HL-60 (cell line): ENCODE measurements around the gene FBXL7.
A peak's percentile ranks its signal among the peaks of the same experiment; 100 is the strongest.

Source experiments
- DNase-seq, 2 experiments: peaks; one replicate each; pipeline ENCODE4 v3.0.0-alpha.2; 2010 to 2020; ENCODE audit warnings: low read depth in 1 of 2, low spot score in 1 of 2
- H3K27ac ChIP-seq: fragments of 250-450 bp; sonication (Bioruptor Pico); replicated peaks from 2 replicates; pipeline ENCODE4 v1.5.1; 2020; ENCODE audit warnings: mild to moderate bottlenecking, moderate library complexity
- H3K27me3 ChIP-seq: fragments of 250-450 bp; sonication (Bioruptor Pico); 2 replicates; pipeline ENCODE4 v1.5.1; 2021; ENCODE audit warnings: mild to moderate bottlenecking, moderate library complexity; ENCODE audit not compliant: insufficient read depth, poor library complexity, severe bottlenecking
- H3K4me3 ChIP-seq: replicated peaks from 2 replicates; pipeline ENCODE4 v1.5.1; 2011; ENCODE audit warnings: mild to moderate bottlenecking, control low read depth, low read length; ENCODE audit not compliant: insufficient read depth
- CTCF ChIP-seq: IDR thresholded peaks from one replicate; pipeline ENCODE4 v1.5.1; 2011; ENCODE audit warnings: low read length, control low read depth, inconsistent platforms; ENCODE audit not compliant: insufficient read depth
- GABPA ChIP-seq: IDR thresholded peaks from 2 replicates; pipeline ENCODE4 v1.6.1; 2012; ENCODE audit warnings: low read depth
- POLR2AphosphoS5 ChIP-seq: IDR thresholded peaks from 2 replicates; pipeline ENCODE4 v1.6.1; 2012; ENCODE audit warnings: low read depth
- REST ChIP-seq: IDR thresholded peaks from 2 replicates; pipeline ENCODE4 v1.6.1; 2012; ENCODE audit warnings: low read depth; ENCODE audit not compliant: insufficient replicate concordance
- SPI1 ChIP-seq: IDR thresholded peaks from 2 replicates; pipeline ENCODE4 v1.6.1; 2012; ENCODE audit warnings: low read depth, mild to moderate bottlenecking, borderline replicate concordance

Gene FBXL7

DNA sequence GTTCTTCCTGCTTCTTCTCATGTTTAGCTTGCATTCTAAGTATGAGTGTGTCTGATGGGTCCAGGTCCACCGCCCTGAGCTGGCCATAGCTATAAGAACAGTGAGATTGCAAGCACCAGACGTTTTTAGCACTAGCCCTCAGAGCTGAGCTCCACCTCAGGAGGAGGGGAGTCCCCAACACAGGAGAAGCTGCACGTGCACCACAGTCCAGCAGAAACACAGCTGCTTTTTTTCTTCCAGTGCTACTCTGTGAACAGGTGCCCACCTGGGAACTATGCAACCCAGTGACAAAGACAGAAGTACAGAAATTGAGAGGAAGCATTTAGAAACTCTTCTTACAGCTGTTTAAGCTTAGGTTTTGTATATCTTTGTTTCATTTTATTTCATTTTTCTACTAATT lies 380.2 kb downstream of the FBXL7 start:
- Histone ChIP-seq H3K4me3 (no peak overlapping the region), H3K27ac (no peak overlapping the region), H3K27me3 (no peaks in the 10 kb centered on the region)
- no peak for TF ChIP-seq REST
- no peak for TF ChIP-seq SPI1
- TF ChIP-seq GABPA = no peak
- TF ChIP-seq CTCF = no peak
- no peak for TF ChIP-seq POLR2AphosphoS5
- DNase-seq = no peak

GRCh38 chr5:15885156-15885555 lies 385.2 kb downstream of the FBXL7 start:
- DNase-seq = peak in 1 of 2 experiments; percentile 4
- no peak for TF ChIP-seq SPI1
- TF ChIP-seq CTCF = no peak
- TF ChIP-seq POLR2AphosphoS5 = no peak
- TF ChIP-seq REST = no peak
- Histone ChIP-seq H3K4me3 (no peak overlapping the region), H3K27me3 (no peaks in the 10 kb centered on the region), H3K27ac (no peak overlapping the region)

DNA sequence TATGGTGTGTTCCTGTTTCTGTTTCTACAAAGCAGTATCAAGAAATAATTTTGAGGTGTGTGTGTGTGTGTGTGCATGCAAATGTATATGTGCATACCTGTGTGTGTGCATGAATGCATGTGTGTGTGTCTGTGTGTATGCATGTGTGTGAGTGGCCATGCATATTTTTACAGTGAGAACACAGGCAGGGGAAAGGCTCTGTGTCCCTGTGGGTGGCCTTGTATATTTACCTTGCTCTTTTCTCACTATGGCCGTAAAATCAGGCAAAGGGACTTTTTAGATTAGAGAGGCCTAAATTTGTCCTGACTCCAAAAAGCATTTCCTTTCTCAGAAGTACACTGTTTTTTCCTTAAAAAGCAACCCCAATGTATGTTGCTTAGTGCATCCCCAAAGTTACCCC lies 386.2 kb downstream of the FBXL7 start:
- H3K27me3 ChIP-seq = no peaks in the 10 kb centered on the region
- H3K4me3 ChIP-seq = no peak overlapping the region
- H3K27ac ChIP-seq = no peak overlapping the region
- TF ChIP-seq CTCF (no peak), REST (no peak), GABPA (no peak), POLR2AphosphoS5 (no peak), SPI1 (no peak)
- DNase-seq = no peak
